OCI-LY3 (cell line): ENCODE data around the gene PCSK6.

Experiments
- H2AFZ ChIP-seq: fragments of 200-600, 300-600 bp; shearing (Covaris generic); 2 replicates; pipeline ENCODE4 v1.6.0; 2014; ENCODE audit warnings: antibody characterized with exemption, low read depth, low read length
- H3K27ac ChIP-seq: fragments of 200-600, 300-600 bp; sonication (generic); 2 replicates; pipeline ENCODE4 v1.5.1; 2014; ENCODE audit warnings: mild to moderate bottlenecking, low read length, moderate library complexity, mixed read lengths
- H3K27me3 ChIP-seq: fragments of 200-600, 300-600 bp; sonication (generic); 2 replicates; pipeline ENCODE4 v1.6.1; 2014; ENCODE audit warnings: low read depth, low read length, mixed read lengths
- H3K36me3 ChIP-seq: fragments of 200-600, 300-600 bp; sonication (generic); replicated peaks from 2 replicates; pipeline ENCODE3; 2014; ENCODE audit warnings: low read depth, low read length, mixed read lengths
- H3K4me1 ChIP-seq: fragments of 300-600, 200-600 bp; sonication (generic); 2 replicates; pipeline ENCODE4 v1.6.1; 2014; ENCODE audit warnings: low read length, mixed read lengths
- H3K4me2 ChIP-seq: fragments of 200-600, 300-600 bp; sonication (generic); 2 replicates; pipeline ENCODE4 v1.6.1; 2014; ENCODE audit warnings: low read length, mixed read lengths
- H3K4me3 ChIP-seq: fragments of 300-600, 200-600 bp; sonication (generic); 2 replicates; pipeline ENCODE4 v1.5.1; 2014; ENCODE audit warnings: antibody characterized with exemption, mild to moderate bottlenecking, low read length, moderate library complexity
- H3K79me2 ChIP-seq: fragments of 300-600, 200-600 bp; shearing (Covaris generic); 2 replicates; pipeline ENCODE4 v1.6.1; 2014; ENCODE audit warnings: mild to moderate bottlenecking, low read length, mixed read lengths
- H3K9ac ChIP-seq: fragments of 300-600, 200-600 bp; shearing (Covaris generic); 2 replicates; pipeline ENCODE4 v1.6.0; 2014; ENCODE audit warnings: mild to moderate bottlenecking, low read length, moderate library complexity
- H3K9me3 ChIP-seq: fragments of 200-600, 300-600 bp; shearing (Covaris generic); 2 replicates; pipeline ENCODE4 v1.6.1; 2014; ENCODE audit warnings: low read length, mixed read lengths; ENCODE audit not compliant: insufficient read depth
- H4K20me1 ChIP-seq: fragments of 200-600, 300-600 bp; sonication (generic); 2 replicates; pipeline ENCODE4 v1.6.1; 2016; ENCODE audit warnings: low read length, mixed read lengths; ENCODE audit not compliant: insufficient read depth
- EZH2phosphoT487 ChIP-seq: fragments of 200-600 bp; shearing (Covaris generic); IDR thresholded peaks from 2 replicates; pipeline ENCODE4 v1.6.1; 2018; ENCODE audit warnings: antibody characterized with exemption, mixed run types, low read depth
- TF ChIP-seq, protein P1 (sequence below): fragments of 200-600, 300-600 bp; sonication (generic); IDR thresholded peaks from 2 replicates; pipeline ENCODE4 v1.5.1; 2014; ENCODE audit warnings: antibody characterized with exemption, low read length, low read depth

PCSK6 gene

GRCh38 chr15:101390462-101390861, 99.0 kb downstream of the PCSK6 start:
- no peak overlapping the region for H3K9ac ChIP-seq
- no peak for TF ChIP-seq EZH2phosphoT487
- TF ChIP-seq, protein P1, sequence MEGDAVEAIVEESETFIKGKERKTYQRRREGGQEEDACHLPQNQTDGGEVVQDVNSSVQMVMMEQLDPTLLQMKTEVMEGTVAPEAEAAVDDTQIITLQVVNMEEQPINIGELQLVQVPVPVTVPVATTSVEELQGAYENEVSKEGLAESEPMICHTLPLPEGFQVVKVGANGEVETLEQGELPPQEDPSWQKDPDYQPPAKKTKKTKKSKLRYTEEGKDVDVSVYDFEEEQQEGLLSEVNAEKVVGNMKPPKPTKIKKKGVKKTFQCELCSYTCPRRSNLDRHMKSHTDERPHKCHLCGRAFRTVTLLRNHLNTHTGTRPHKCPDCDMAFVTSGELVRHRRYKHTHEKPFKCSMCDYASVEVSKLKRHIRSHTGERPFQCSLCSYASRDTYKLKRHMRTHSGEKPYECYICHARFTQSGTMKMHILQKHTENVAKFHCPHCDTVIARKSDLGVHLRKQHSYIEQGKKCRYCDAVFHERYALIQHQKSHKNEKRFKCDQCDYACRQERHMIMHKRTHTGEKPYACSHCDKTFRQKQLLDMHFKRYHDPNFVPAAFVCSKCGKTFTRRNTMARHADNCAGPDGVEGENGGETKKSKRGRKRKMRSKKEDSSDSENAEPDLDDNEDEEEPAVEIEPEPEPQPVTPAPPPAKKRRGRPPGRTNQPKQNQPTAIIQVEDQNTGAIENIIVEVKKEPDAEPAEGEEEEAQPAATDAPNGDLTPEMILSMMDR, result no peak
- H3K27me3 ChIP-seq, result peaks cover 35% of the 10 kb centered on the region
- H3K36me3 ChIP-seq, result no peaks in the 10 kb centered on the region
- peaks cover 6% of the 10 kb centered on the region; the same call in 1 of the 2 replicates for H3K4me1 ChIP-seq
- no peak overlapping the region for H3K4me2 ChIP-seq
- no peaks in the 10 kb centered on the region for H3K9me3 ChIP-seq
- no peak overlapping the region for H3K27ac ChIP-seq
- no peaks in the 10 kb centered on the region for H4K20me1 ChIP-seq
- H3K4me3 ChIP-seq, result no peak overlapping the region
- no peaks in the 10 kb centered on the region for H3K79me2 ChIP-seq
- no peak overlapping the region for H2AFZ ChIP-seq

DNA sequence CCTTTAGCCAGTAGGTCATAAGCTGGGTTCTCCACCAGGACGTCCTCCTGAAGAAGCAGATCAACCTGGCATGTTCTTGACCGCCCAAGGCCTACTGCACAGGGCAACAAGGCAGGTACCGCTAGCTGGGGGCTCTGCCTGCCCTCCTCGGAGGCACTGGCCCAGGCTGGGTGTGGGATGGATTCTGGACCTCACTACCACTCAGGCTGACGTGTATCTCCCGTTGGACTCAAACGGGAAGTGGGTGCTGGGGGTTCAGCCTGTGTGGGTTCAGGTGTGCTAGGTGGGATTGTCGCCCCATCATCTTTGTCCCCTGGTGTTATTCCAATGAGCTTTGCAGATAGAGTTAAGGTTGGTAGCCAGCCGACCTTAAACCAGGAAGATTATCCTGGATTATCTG, 99.4 kb downstream of the PCSK6 start:
- TF ChIP-seq EZH2phosphoT487, result no peak
- TF ChIP-seq, protein P1, result no peak
- no peaks in the 10 kb centered on the region for H3K9me3 ChIP-seq
- H3K79me2 ChIP-seq, result no peaks in the 10 kb centered on the region
- H3K36me3 ChIP-seq, result no peaks in the 10 kb centered on the region
- peaks cover 6% of the 10 kb centered on the region; the same call in 1 of the 2 replicates for H3K4me1 ChIP-seq
- H3K27ac ChIP-seq, result no peak overlapping the region
- no peak overlapping the region for H3K4me3 ChIP-seq
- no peak overlapping the region for H3K4me2 ChIP-seq
- no peaks in the 10 kb centered on the region for H4K20me1 ChIP-seq
- H3K9ac ChIP-seq, result no peak overlapping the region
- peaks cover 35% of the 10 kb centered on the region for H3K27me3 ChIP-seq
- H2AFZ ChIP-seq, result no peak overlapping the region

- no peaks in the 10 kb centered on the region for H3K79me2 ChIP-seq
- H3K4me1 ChIP-seq, result peaks cover 6% of the 10 kb centered on the region; the same call in 1 of the 2 replicates
- TF ChIP-seq, protein P1, result no peak
- TF ChIP-seq EZH2phosphoT487, result no peak
- H3K27ac ChIP-seq, result no peak overlapping the region
- H3K9me3 ChIP-seq, result no peaks in the 10 kb centered on the region
- H2AFZ ChIP-seq, result no peak overlapping the region
- H3K4me3 ChIP-seq, result no peak overlapping the region
- H3K27me3 ChIP-seq, result peaks cover 35% of the 10 kb centered on the region
- H4K20me1 ChIP-seq, result no peaks in the 10 kb centered on the region
- H3K36me3 ChIP-seq, result no peaks in the 10 kb centered on the region
- H3K4me2 ChIP-seq, result no peak overlapping the region
- no peak overlapping the region for H3K9ac ChIP-seq
These were observed 100.1 kb downstream of the PCSK6 start for GRCh38 chr15:101389362-101389761.

DNA sequence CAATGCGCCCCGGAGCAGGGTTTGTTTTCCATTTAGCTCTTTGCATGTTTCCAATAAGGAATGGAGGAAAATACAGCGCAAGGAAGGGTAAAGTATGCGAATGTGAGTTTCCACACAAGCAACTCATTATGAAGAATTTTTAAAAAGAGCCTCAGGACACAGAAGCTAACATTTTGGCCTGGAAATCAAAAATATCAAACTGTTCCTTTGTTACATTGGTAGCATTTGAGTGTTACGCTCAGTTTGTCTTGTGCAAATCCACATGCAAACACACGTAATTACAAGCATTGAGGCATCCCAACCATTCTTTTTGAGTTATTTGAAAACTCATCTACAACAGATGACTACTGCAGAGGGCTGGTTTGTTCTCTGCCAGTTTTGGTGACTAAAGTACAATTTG, 101.5 kb downstream of the PCSK6 start:
- Histone ChIP-seq H3K27ac (no peak overlapping the region), H3K79me2 (no peaks in the 10 kb centered on the region), H3K36me3 (no peaks in the 10 kb centered on the region), H3K27me3 (peaks cover 26% of the 10 kb centered on the region), H3K9ac (no peak overlapping the region), H3K9me3 (no peaks in the 10 kb centered on the region), H3K4me2 (no peak overlapping the region), H4K20me1 (no peaks in the 10 kb centered on the region), H3K4me3 (no peak overlapping the region), H2AFZ (no peak overlapping the region), H3K4me1 (peaks cover 6% of the 10 kb centered on the region; the same call in 1 of the 2 replicates)
- TF ChIP-seq, protein P1, result no peak
- no peak for TF ChIP-seq EZH2phosphoT487
